Amniotic epithelial cell (primary cell): Measurements from ENCODE around the gene PPP1R15A.
"Not testable (repeated sequence)": the region's sequence is repeated elsewhere in the genome, so short reads cannot be mapped to it uniquely, and the experiment has no call there.

Source experiments
- DNase-seq: peaks from one replicate; pipeline ENCODE4 v3.0.0-alpha.2; 2010; ENCODE audit warnings: low read depth

Gene PPP1R15A

GRCh38 chr19:48915757-48916156, 43.5 kb downstream of the PPP1R15A start:
- DNase-seq, result no peak

DNA sequence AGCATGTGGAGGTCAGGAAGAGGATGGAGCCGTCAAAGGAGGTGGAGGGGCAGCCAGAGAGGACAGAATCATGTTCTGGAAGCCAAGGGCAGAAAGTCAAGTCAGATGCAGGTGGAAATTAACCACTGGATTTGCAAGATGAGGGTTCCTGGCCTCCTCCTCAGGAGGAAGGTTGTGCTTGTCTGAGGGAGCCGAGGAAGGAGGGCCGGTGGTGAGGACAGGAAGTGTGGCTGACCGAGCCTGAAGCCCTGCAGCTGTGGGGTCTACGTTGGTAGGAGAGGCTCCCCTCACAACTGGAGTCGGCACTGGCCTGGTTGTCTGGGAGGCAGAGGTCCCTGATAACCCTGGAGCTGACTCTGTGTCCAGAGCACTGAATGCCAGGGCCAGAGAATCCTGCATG, 45.9 kb downstream of the PPP1R15A start:
- no peak for DNase-seq

DNA sequence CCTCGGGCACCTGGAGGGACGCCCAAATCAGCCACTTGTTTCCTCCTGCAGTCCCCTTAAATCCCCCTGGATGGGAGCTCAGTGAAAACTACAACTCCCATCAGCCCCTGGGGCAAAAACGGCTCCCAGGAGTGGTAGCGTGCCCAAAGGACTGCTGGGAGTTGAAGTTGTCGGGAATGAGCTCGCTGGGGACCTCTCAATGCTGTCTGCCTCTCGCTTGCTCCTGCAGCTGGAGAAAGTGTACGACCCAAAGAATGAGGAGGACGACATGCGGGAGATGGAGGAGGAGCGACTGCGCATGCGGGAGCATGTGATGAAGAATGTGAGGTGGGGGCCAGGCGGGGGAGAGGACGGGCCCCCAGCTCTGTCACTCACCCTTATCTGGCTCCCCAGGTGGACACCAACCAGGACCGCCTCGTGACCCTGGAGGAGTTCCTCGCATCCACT, 46.6 kb downstream of the PPP1R15A start:
- peak; percentile 20 for DNase-seq

- DNase-seq, result not testable (repeated sequence)
These were observed 47.0 kb downstream of the PPP1R15A start for GRCh38 chr19:48919271-48919670.

DNA sequence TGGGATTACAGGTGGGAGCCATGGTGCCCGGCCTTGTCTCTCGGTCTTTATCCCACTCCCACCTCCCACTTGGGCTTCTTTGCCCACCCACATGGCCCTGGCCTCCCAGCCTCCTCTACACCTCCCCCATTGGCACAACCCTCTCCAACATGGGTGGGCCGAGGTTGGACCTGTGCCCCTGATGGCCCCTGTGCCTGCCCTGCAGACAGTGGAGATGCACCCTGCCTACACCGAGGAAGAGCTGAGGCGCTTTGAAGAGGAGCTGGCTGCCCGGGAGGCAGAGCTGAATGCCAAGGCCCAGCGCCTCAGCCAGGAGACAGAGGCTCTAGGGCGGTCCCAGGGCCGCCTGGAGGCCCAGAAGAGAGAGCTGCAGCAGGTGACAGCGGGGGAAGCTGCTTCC, 48.7 kb downstream of the PPP1R15A start:
- no peak for DNase-seq

GRCh38 chr19:48921721-48922500, 49.7 kb downstream of the PPP1R15A start:
- DNase-seq, result no peak

DNA sequence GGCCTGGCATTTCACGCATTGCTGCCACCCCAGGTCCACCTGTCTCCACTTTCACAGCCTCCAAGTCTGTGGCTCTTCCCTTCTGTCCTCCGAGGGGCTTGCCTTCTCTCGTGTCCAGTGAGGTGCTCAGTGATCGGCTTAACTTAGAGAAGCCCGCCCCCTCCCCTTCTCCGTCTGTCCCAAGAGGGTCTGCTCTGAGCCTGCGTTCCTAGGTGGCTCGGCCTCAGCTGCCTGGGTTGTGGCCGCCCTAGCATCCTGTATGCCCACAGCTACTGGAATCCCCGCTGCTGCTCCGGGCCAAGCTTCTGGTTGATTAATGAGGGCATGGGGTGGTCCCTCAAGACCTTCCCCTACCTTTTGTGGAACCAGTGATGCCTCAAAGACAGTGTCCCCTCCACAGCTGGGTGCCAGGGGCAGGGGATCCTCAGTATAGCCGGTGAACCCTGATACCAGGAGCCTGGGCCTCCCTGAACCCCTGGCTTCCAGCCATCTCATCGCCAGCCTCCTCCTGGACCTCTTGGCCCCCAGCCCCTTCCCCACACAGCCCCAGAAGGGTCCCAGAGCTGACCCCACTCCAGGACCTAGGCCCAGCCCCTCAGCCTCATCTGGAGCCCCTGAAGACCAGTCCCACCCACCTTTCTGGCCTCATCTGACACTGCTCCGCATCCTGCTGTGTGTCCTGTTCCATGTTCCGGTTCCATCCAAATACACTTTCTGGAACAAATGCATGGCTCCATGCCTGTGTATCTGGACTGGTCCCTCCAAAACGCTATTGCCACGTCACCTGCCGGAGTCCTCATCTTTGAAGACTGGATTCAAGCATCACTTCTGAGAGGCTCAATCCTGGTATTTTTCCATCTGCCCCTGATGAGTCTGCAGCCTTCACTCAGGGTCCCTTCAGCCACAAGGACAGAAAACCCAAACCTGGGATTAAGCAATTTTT, 50.6 kb downstream of the PPP1R15A start:
- DNase-seq, result no peak

DNA sequence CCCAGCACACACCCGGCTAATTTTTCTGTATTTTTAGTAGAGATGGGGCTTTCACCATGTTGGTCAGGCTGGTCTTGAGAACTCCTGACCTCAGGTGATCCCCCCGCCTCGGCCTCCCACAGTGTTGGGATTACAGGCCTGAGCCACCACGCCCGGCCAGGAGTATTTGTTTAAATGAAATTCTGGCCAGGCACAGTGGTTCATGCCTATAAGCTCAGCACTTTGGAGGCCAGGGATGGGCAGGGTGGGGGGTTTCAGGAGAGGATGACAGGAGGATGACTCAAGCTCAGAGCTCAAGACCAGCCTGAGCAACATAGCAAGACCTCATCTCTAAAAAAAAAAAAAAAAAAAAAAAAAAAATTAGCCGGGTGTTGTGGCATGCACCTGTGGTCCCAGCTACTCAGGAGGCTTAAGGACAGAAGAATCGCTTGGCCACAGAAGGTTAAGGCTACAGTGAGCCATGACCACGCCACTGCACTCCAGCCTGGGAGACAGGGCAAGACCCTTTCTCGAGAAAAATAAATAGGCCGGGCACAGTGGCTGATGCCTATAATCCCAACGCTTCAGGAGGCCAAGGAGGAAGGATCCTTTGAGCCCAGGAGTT, 53.1 kb downstream of the PPP1R15A start:
- peak; percentile 33 for DNase-seq
